ENCODE measurements around the gene RBBP8.

The RBBP8 gene

GRCh38 chr18:23033056-23033455, 99.9 kb downstream of the RBBP8 start:
- Histone ChIP-seq H2AFZ (ENCODE audit: low read length, unreplicated experiment) (no peak overlapping the region), H3K36me3 (ENCODE audit: insufficient read depth, low read length) (no peaks in the 10 kb centered on the region), H3K79me2 (ENCODE audit: control insufficient read depth, insufficient read depth, low read length, unreplicated experiment) (no peaks in the 10 kb centered on the region), H3K27ac (ENCODE audit: low read depth, low read length) (peak overlapping the region; percentile 93), H3K4me1 (ENCODE audit: control insufficient read depth, insufficient read depth, low read length, unreplicated experiment) (peaks cover 31% of the 10 kb centered on the region), H3K4me3 (ENCODE audit: low read depth, low read length) (no peak overlapping the region), H3K27me3 (ENCODE audit: insufficient read depth, low read length) (no peaks in the 10 kb centered on the region)

GRCh38 chr18:23036660-23037201, 103.6 kb downstream of the RBBP8 start:
- peaks cover 29% of the 10 kb centered on the region for H3K4me1 ChIP-seq (ENCODE audit: control insufficient read depth, insufficient read depth, low read length, unreplicated experiment)
- H3K36me3 ChIP-seq (ENCODE audit: insufficient read depth, low read length), result no peaks in the 10 kb centered on the region
- H3K27me3 ChIP-seq (ENCODE audit: insufficient read depth, low read length), result no peaks in the 10 kb centered on the region
- no peak overlapping the region for H2AFZ ChIP-seq (ENCODE audit: low read length, unreplicated experiment)
- no peak overlapping the region for H3K27ac ChIP-seq (ENCODE audit: low read depth, low read length)
- no peaks in the 10 kb centered on the region for H3K79me2 ChIP-seq (ENCODE audit: control insufficient read depth, insufficient read depth, low read length, unreplicated experiment)
- no peak overlapping the region for H3K4me3 ChIP-seq (ENCODE audit: low read depth, low read length)

GRCh38 chr18:23037646-23038045, 104.5 kb downstream of the RBBP8 start:
- Histone ChIP-seq H3K4me1 (ENCODE audit: control insufficient read depth, insufficient read depth, low read length, unreplicated experiment) (peaks cover 21% of the 10 kb centered on the region), H2AFZ (ENCODE audit: low read length, unreplicated experiment) (no peak overlapping the region), H3K79me2 (ENCODE audit: control insufficient read depth, insufficient read depth, low read length, unreplicated experiment) (no peaks in the 10 kb centered on the region), H3K4me3 (ENCODE audit: low read depth, low read length) (no peak overlapping the region), H3K27me3 (ENCODE audit: insufficient read depth, low read length) (no peaks in the 10 kb centered on the region), H3K27ac (ENCODE audit: low read depth, low read length) (no peak overlapping the region), H3K36me3 (ENCODE audit: insufficient read depth, low read length) (no peaks in the 10 kb centered on the region)

- H3K27me3 ChIP-seq (ENCODE audit: insufficient read depth, low read length), result no peaks in the 10 kb centered on the region
- H3K27ac ChIP-seq (ENCODE audit: low read depth, low read length), result no peak overlapping the region
- no peaks in the 10 kb centered on the region for H3K79me2 ChIP-seq (ENCODE audit: control insufficient read depth, insufficient read depth, low read length, unreplicated experiment)
- H3K4me1 ChIP-seq (ENCODE audit: control insufficient read depth, insufficient read depth, low read length, unreplicated experiment), result peaks cover 11% of the 10 kb centered on the region
- peak overlapping the region; percentile 43 for H2AFZ ChIP-seq (ENCODE audit: low read length, unreplicated experiment)
- H3K4me3 ChIP-seq (ENCODE audit: low read depth, low read length), result no peak overlapping the region
- H3K36me3 ChIP-seq (ENCODE audit: insufficient read depth, low read length), result no peaks in the 10 kb centered on the region
These were observed 105.6 kb downstream of the RBBP8 start for GRCh38 chr18:23038712-23039111.

GRCh38 chr18:23042133-23042532, 109.0 kb downstream of the RBBP8 start:
- no peak overlapping the region for H3K27ac ChIP-seq (ENCODE audit: low read depth, low read length)
- peaks cover 7% of the 10 kb centered on the region for H3K4me1 ChIP-seq (ENCODE audit: control insufficient read depth, insufficient read depth, low read length, unreplicated experiment)
- H2AFZ ChIP-seq (ENCODE audit: low read length, unreplicated experiment), result no peak overlapping the region
- no peaks in the 10 kb centered on the region for H3K79me2 ChIP-seq (ENCODE audit: control insufficient read depth, insufficient read depth, low read length, unreplicated experiment)
- H3K4me3 ChIP-seq (ENCODE audit: low read depth, low read length), result no peak overlapping the region
- no peaks in the 10 kb centered on the region for H3K27me3 ChIP-seq (ENCODE audit: insufficient read depth, low read length)
- no peaks in the 10 kb centered on the region for H3K36me3 ChIP-seq (ENCODE audit: insufficient read depth, low read length)

GRCh38 chr18:23043803-23044376, 110.8 kb downstream of the RBBP8 start:
- Histone ChIP-seq H3K79me2 (ENCODE audit: control insufficient read depth, insufficient read depth, low read length, unreplicated experiment) (no peaks in the 10 kb centered on the region), H2AFZ (ENCODE audit: low read length, unreplicated experiment) (no peak overlapping the region), H3K4me1 (ENCODE audit: control insufficient read depth, insufficient read depth, low read length, unreplicated experiment) (peaks cover 2% of the 10 kb centered on the region), H3K36me3 (ENCODE audit: insufficient read depth, low read length) (no peaks in the 10 kb centered on the region), H3K4me3 (ENCODE audit: low read depth, low read length) (no peak overlapping the region), H3K27me3 (ENCODE audit: insufficient read depth, low read length) (no peaks in the 10 kb centered on the region), H3K27ac (ENCODE audit: low read depth, low read length) (no peak overlapping the region)

GRCh38 chr18:23049698-23050373, 116.7 kb downstream of the RBBP8 start:
- H3K27me3 ChIP-seq (ENCODE audit: insufficient read depth, low read length), result no peaks in the 10 kb centered on the region
- no peaks in the 10 kb centered on the region for H3K4me1 ChIP-seq (ENCODE audit: control insufficient read depth, insufficient read depth, low read length, unreplicated experiment)
- no peak overlapping the region for H3K4me3 ChIP-seq (ENCODE audit: low read depth, low read length)
- no peak overlapping the region for H2AFZ ChIP-seq (ENCODE audit: low read length, unreplicated experiment)
- no peaks in the 10 kb centered on the region for H3K36me3 ChIP-seq (ENCODE audit: insufficient read depth, low read length)
- H3K27ac ChIP-seq (ENCODE audit: low read depth, low read length), result no peak overlapping the region
- H3K79me2 ChIP-seq (ENCODE audit: control insufficient read depth, insufficient read depth, low read length, unreplicated experiment), result no peaks in the 10 kb centered on the region

GRCh38 chr18:23053776-23054457, 120.8 kb downstream of the RBBP8 start:
- no peaks in the 10 kb centered on the region for H3K36me3 ChIP-seq (ENCODE audit: insufficient read depth, low read length)
- H3K4me1 ChIP-seq (ENCODE audit: control insufficient read depth, insufficient read depth, low read length, unreplicated experiment), result peaks cover 11% of the 10 kb centered on the region
- H2AFZ ChIP-seq (ENCODE audit: low read length, unreplicated experiment), result no peak overlapping the region
- H3K27ac ChIP-seq (ENCODE audit: low read depth, low read length), result no peak overlapping the region
- no peaks in the 10 kb centered on the region for H3K79me2 ChIP-seq (ENCODE audit: control insufficient read depth, insufficient read depth, low read length, unreplicated experiment)
- no peak overlapping the region for H3K4me3 ChIP-seq (ENCODE audit: low read depth, low read length)
- H3K27me3 ChIP-seq (ENCODE audit: insufficient read depth, low read length), result no peaks in the 10 kb centered on the region

- H2AFZ ChIP-seq (ENCODE audit: low read length, unreplicated experiment), result no peak overlapping the region
- H3K27ac ChIP-seq (ENCODE audit: low read depth, low read length), result no peak overlapping the region
- no peak overlapping the region for H3K4me3 ChIP-seq (ENCODE audit: low read depth, low read length)
- no peaks in the 10 kb centered on the region for H3K79me2 ChIP-seq (ENCODE audit: control insufficient read depth, insufficient read depth, low read length, unreplicated experiment)
- no peaks in the 10 kb centered on the region for H3K27me3 ChIP-seq (ENCODE audit: insufficient read depth, low read length)
- H3K4me1 ChIP-seq (ENCODE audit: control insufficient read depth, insufficient read depth, low read length, unreplicated experiment), result peaks cover 17% of the 10 kb centered on the region
- H3K36me3 ChIP-seq (ENCODE audit: insufficient read depth, low read length), result no peaks in the 10 kb centered on the region
These were observed 121.4 kb downstream of the RBBP8 start for GRCh38 chr18:23054553-23054952.

- Histone ChIP-seq H3K36me3 (ENCODE audit: insufficient read depth, low read length) (no peaks in the 10 kb centered on the region), H3K4me3 (ENCODE audit: low read depth, low read length) (no peak overlapping the region), H3K27ac (ENCODE audit: low read depth, low read length) (no peak overlapping the region), H2AFZ (ENCODE audit: low read length, unreplicated experiment) (no peak overlapping the region), H3K79me2 (ENCODE audit: control insufficient read depth, insufficient read depth, low read length, unreplicated experiment) (no peaks in the 10 kb centered on the region), H3K27me3 (ENCODE audit: insufficient read depth, low read length) (no peaks in the 10 kb centered on the region), H3K4me1 (ENCODE audit: control insufficient read depth, insufficient read depth, low read length, unreplicated experiment) (peaks cover 25% of the 10 kb centered on the region)
These were observed 123.2 kb downstream of the RBBP8 start for GRCh38 chr18:23056315-23056714.
